Ascending aorta (tissue), 2 donors: ENCODE data around the gene KMT5B. TPM values are rescaled to one million over a fixed set of nuclear protein-coding genes. Genes with fewer than 3 reads are reported as not detected.

Experiments used
- DNase-seq, 2 donors: peaks; one replicate each; pipeline ENCODE4 v3.0.0-alpha.2; 2019; ENCODE audit warnings: low spot score in 2 of 2
- H3K27ac ChIP-seq, 2 donors: fragments of 200-600 bp; sonication (generic); one replicate each; pipeline ENCODE4 v1.5.1; 2016 to 2017; ENCODE audit warnings: mild to moderate bottlenecking in 1 of 2
- H3K27me3 ChIP-seq: fragments of 200-600 bp; sonication (generic); one replicate; pipeline ENCODE4 v1.5.1; 2017
- H3K36me3 ChIP-seq, 2 donors: fragments of 200-600 bp; sonication (generic); one replicate each; pipeline ENCODE4 v1.5.1; 2016
- H3K4me1 ChIP-seq, 2 donors: fragments of 200-600 bp; sonication (generic); one replicate each; pipeline ENCODE4 v1.5.1; 2016 to 2017; ENCODE audit warnings: mild to moderate bottlenecking in 1 of 2
- H3K4me3 ChIP-seq, 2 donors: fragments of 200-600 bp; sonication (generic); one replicate each; pipeline ENCODE4 v1.5.1; 2016 to 2017; ENCODE audit warnings: mild to moderate bottlenecking in 1 of 2
- H3K9me3 ChIP-seq, 2 donors: fragments of 200-600 bp; sonication (generic); one replicate each; pipeline ENCODE4 v1.5.1; 2016
- CTCF ChIP-seq, 3 experiments: fragments of 200-600 bp in 2 of 3; fragments of 450-650 bp in 1 of 3; sonication (generic) in 2 of 3; IDR thresholded peaks; one replicate each; pipeline ENCODE4 v1.5.1; 2016 to 2019; ENCODE audit warnings: antibody characterized with exemption in 3 of 3, mild to moderate bottlenecking in 1 of 3, moderate library complexity in 1 of 3
- intact Hi-C: fragments of 100-400 bp; cut with DNase I; formaldehyde crosslinking; loops from one replicate; pipeline ENCODE4 v1.15.1; 2023
- total RNA-seq: library from RNA; depleted of rRNA; stranded (reverse); fragments of >200 nt; gene quantifications from one replicate; pipeline ENCODE4 v1.1.0, GENCODE V29; 2016

The KMT5B gene
- total RNA-seq, 1 donor from 2014 or later, result 82.0 TPM

- peak overlapping the region; percentile 8 to 90 for H3K4me3 ChIP-seq
- no peak overlapping the region for H3K27ac ChIP-seq
- no peaks in the 10 kb centered on the region for H3K36me3 ChIP-seq
- no peak for TF ChIP-seq CTCF (IDR thresholded peaks at IDR 0.05)
- no peaks in the 10 kb centered on the region for H3K9me3 ChIP-seq
- H3K4me1 ChIP-seq, result peaks cover 3 to 30% of the 10 kb centered on the region in 2 donors
- no peak for DNase-seq
- H3K27me3 ChIP-seq, result no peaks in the 10 kb centered on the region
- intact Hi-C loops, result loop anchor here (5.0 kb wide), 2 partner anchors 86 to 101 kb away; partner anchors contain the start of gene LRP5
Observed at GRCh38 chr11:68211546-68211945, 1.6 kb downstream of the KMT5B start.

- intact Hi-C loops, result loop anchor here (5.0 to 10.0 kb wide), 2 partner anchors 51 to 201 kb away; partner anchors contain the start of gene UNC93B1
- DNase-seq, result no peak
- no peaks in the 10 kb centered on the region for H3K9me3 ChIP-seq
- no peak overlapping the region for H3K4me3 ChIP-seq
- H3K27me3 ChIP-seq, result no peaks in the 10 kb centered on the region
- peak; percentile 41 to 83 (median 79) for TF ChIP-seq CTCF (IDR thresholded peaks at IDR 0.05)
- H3K4me1 ChIP-seq, result peaks cover 3 to 22% of the 10 kb centered on the region in 2 donors
- H3K36me3 ChIP-seq, result no peaks in the 10 kb centered on the region
- no peak overlapping the region for H3K27ac ChIP-seq
Observed at GRCh38 chr11:68206211-68206610, 6.9 kb downstream of the KMT5B start.

- no peak for TF ChIP-seq CTCF (IDR thresholded peaks at IDR 0.05)
- no peak for DNase-seq
- H3K9me3 ChIP-seq, result no peaks in the 10 kb centered on the region
- no peaks in the 10 kb centered on the region for H3K36me3 ChIP-seq
- H3K27me3 ChIP-seq, result no peaks in the 10 kb centered on the region
- intact Hi-C loops, result loop anchor here (10.0 kb wide), 1 partner anchor 200 kb away; the partner anchor contains the start of gene UNC93B1
- H3K27ac ChIP-seq, result no peak overlapping the region
- peaks cover under 1 to 29% of the 10 kb centered on the region in 2 donors for H3K4me1 ChIP-seq
- no peak overlapping the region for H3K4me3 ChIP-seq
Observed at GRCh38 chr11:68204402-68204801, 8.7 kb downstream of the KMT5B start.

DNA sequence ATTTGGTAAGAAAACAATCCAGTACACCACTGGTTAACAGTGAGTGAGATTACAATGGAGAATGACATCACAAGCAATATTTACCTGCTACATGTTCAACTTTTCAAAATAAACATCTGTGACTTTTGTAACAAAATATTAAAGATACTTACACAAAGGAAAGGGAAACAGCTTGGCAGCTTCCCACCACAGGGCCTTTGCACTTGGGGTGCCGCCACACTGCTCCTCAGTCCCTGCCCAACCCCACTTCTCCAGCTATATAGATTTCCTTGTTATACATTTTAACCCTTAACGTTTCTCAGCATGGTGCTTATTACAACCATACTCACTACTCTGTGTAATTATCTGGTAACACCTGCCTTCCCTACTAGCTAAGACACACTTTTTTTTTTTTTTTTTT lies 10.9 kb downstream of the KMT5B start:
- TF ChIP-seq CTCF (IDR thresholded peaks at IDR 0.05), result no peak

DNA sequence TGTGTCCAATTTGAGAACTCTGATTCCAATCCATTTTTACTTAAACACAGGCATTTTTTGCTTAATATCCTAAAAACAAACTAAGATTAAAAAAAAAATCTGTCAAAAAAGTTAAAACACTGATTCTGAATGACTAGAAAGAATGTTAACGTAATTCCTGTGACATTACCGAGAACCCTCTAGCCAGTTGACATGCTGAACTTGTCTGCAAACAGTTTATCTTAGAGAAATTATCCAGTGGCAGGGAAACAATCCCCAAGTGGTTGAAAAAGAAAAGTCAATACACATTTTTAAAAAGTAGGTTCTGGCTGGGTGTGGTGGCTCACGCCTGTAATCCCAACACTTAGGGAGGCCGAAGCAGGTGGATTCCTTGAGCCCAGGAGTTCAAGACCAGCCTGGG lies 11.6 kb downstream of the KMT5B start:
- DNase-seq, result no peak
- H3K4me1 ChIP-seq, result peaks cover 0 to 26% of the 10 kb centered on the region in 2 donors
- no peaks in the 10 kb centered on the region for H3K36me3 ChIP-seq
- no peak overlapping the region for H3K27ac ChIP-seq
- no peaks in the 10 kb centered on the region for H3K9me3 ChIP-seq
- no peak overlapping the region for H3K4me3 ChIP-seq
- intact Hi-C loops, result loop anchor here (10.0 kb wide), 1 partner anchor 197 kb away; the partner anchor contains the start of gene UNC93B1
- H3K27me3 ChIP-seq, result no peaks in the 10 kb centered on the region
- TF ChIP-seq CTCF (IDR thresholded peaks at IDR 0.05), result no peak

More for the DNA sequence above, 10.9 kb downstream of the KMT5B start:
- Histone ChIP-seq H3K27me3 (no peaks in the 10 kb centered on the region), H3K4me1 (peaks cover 0 to 26% of the 10 kb centered on the region in 2 donors), H3K4me3 (no peak overlapping the region), H3K27ac (no peak overlapping the region), H3K9me3 (no peaks in the 10 kb centered on the region), H3K36me3 (no peaks in the 10 kb centered on the region)
- DNase-seq, result no peak
- intact Hi-C loops, result loop anchor here (10.0 kb wide), 1 partner anchor 197 kb away; the partner anchor contains the start of gene UNC93B1
